GM23248 (cell line): ENCODE measurements around the gene PHPT1. TPM values are rescaled to one million over a fixed set of nuclear protein-coding genes. Genes with fewer than 3 reads are reported as not detected.
"Not testable (repeated sequence)": the region's sequence is repeated elsewhere in the genome, so short reads cannot be mapped to it uniquely, and the experiment has no call there.

ENCODE experiments used
- DNase-seq: peaks from one replicate; pipeline ENCODE4 v3.0.0-alpha.2; 2015
- H2AFZ ChIP-seq: fragments of 200-600 bp; sonication (generic); 2 replicates; pipeline ENCODE4 v1.6.1; 2016; ENCODE audit warnings: antibody characterized with exemption
- H3F3A ChIP-seq: fragments of 200-600 bp; sonication (generic); 2 replicates; pipeline ENCODE4 v1.6.1; 2016; ENCODE audit warnings: mild to moderate bottlenecking, antibody characterized with exemption, mixed run types; ENCODE audit not compliant: insufficient read depth
- H3K27ac ChIP-seq: fragments of 200-600 bp; sonication (generic); 2 replicates; pipeline ENCODE4 v1.5.1; 2016; ENCODE audit warnings: mild to moderate bottlenecking
- H3K27me3 ChIP-seq: fragments of 200-600 bp; sonication (generic); replicated peaks from 2 replicates; pipeline ENCODE4 v1.6.1; 2016; ENCODE audit warnings: mild to moderate bottlenecking; ENCODE audit not compliant: insufficient read depth
- H3K36me3 ChIP-seq: fragments of 200-600 bp; sonication (generic); 2 replicates; pipeline ENCODE4 v1.6.1; 2016; ENCODE audit warnings: low read depth, mild to moderate bottlenecking
- H3K4me1 ChIP-seq: fragments of 200-600 bp; sonication (generic); 2 replicates; pipeline ENCODE4 v1.6.1; 2016; ENCODE audit warnings: mild to moderate bottlenecking; ENCODE audit not compliant: insufficient read depth
- H3K4me2 ChIP-seq: fragments of 200-600 bp; sonication (generic); one replicate; pipeline ENCODE4 v1.6.1; 2016; ENCODE audit warnings: mild to moderate bottlenecking; ENCODE audit not compliant: unreplicated experiment
- H3K4me3 ChIP-seq: fragments of 200-600 bp; sonication (generic); 2 replicates; pipeline ENCODE4 v1.5.1; 2016; ENCODE audit warnings: mild to moderate bottlenecking
- H3K79me2 ChIP-seq: fragments of 200-600 bp; sonication (generic); 2 replicates; pipeline ENCODE4 v1.6.1; 2016; ENCODE audit warnings: mild to moderate bottlenecking; ENCODE audit not compliant: insufficient read depth
- H3K9ac ChIP-seq: fragments of 200-600 bp; sonication (generic); 2 replicates; pipeline ENCODE4 v1.6.1; 2016; ENCODE audit warnings: mild to moderate bottlenecking
- H3K9me2 ChIP-seq: fragments of 200-600 bp; sonication (generic); 2 replicates; pipeline ENCODE4 v1.6.1; 2016; ENCODE audit warnings: mixed run types, mild to moderate bottlenecking, moderate library complexity; ENCODE audit not compliant: insufficient read depth
- H3K9me3 ChIP-seq: fragments of 200-600 bp; sonication (generic); one replicate; pipeline ENCODE4 v1.6.1; 2017; ENCODE audit warnings: low read depth
- H4K20me1 ChIP-seq: fragments of 200-600 bp; sonication (generic); 2 replicates; pipeline ENCODE4 v1.6.0; 2016; ENCODE audit not compliant: insufficient read depth
- EZH2 ChIP-seq: fragments of 200-600 bp; sonication (generic); IDR thresholded peaks from 2 replicates; pipeline ENCODE4 v1.6.1; 2018; ENCODE audit warnings: antibody characterized with exemption, mild to moderate bottlenecking; ENCODE audit not compliant: insufficient read depth, poor library complexity, severe bottlenecking
- EZH2phosphoT487 ChIP-seq: fragments of 200-600 bp; sonication (generic); IDR thresholded peaks from 2 replicates; pipeline ENCODE4 v1.6.1; 2018; ENCODE audit warnings: antibody characterized with exemption, moderate library complexity, mild to moderate bottlenecking, low read depth; ENCODE audit not compliant: insufficient read depth
- WGBS, 2 experiments: methylation state at CpG; one replicate each; pipeline ENCODE4 v1.1.6; 2015 to 2017; ENCODE audit warnings: low lambda C conversion rate in 2 of 2, low coverage in 1 of 2; ENCODE audit errors: missing lambda C conversion rate in 2 of 2; 5-methylcytosine and 5-hydroxymethylcytosine counted together
- in situ Hi-C: fragments of 300-500 bp; cut with MboI; formaldehyde crosslinking; loops from 2 replicates; pipeline ENCODE4 v1.15.0; 2020
- polyA plus RNA-seq: library from polyadenylated mRNA; unstranded; fragments of >200 nt; fragmentation: Nextera tagmentation; extraction: Ambion mirVana; gene quantifications from 2 replicates; pipeline ENCODE4 v1.2.1, GENCODE V29; 2016
- total RNA-seq: library from RNA; depleted of rRNA; stranded (reverse); fragments of >200 nt; shearing (Covaris generic); gene quantifications from 2 replicates; pipeline ENCODE4 v1.2.3, GENCODE V29; 2014

The PHPT1 gene
- total and polyA plus RNA-seq, 2 experiments from 2014 or later = 84.6 to 302 TPM

DNA sequence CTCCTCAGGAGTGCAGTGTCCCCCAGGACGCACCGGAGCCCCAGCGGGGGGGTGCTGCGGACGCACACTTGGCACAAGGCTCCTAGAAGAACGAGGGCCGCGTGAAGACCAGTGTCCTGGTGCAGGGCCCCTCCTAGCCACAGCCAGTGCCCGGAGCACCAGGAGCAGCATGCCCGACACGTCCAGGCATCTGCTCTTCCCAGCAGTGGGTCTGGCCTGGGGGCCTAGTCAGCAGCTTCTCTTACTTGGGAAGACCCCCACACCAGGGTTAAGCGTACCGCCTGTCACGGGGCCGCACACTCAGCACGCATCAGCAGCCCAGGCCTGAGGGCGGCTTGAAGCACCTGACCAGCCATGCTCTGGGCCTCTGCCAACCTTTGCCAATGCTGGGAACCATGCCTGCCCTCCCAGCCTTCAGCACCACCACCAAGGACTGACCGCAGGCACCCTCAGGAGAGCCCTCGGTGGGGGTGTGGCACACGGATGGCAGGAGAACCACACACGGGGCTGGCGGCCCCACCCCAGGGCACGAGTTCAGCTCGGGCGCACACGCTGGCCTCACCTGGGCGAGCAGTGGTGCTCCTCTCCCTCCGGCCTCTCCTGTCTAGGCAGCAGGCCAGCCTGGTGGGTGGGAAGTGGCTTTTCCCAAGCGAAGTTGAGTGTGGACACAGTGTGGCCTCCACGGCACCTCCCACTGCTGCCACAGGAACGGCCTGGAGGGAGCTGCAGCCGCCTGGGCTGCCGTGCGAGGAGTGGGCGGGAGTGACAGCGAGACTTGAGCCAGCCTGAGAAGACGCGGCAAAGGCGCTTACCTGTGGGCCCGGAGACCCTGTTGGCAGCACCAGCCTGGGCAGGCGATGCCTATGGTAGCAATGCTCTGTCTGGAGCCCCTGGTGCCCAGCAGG, 19.0 kb upstream of the PHPT1 start:
- Histone ChIP-seq H3K9me2 (no peaks in the 10 kb centered on the region), H3K4me1 (no peaks in the 10 kb centered on the region), H3K4me3 (no peak overlapping the region), H3K36me3 (no peaks in the 10 kb centered on the region), H3K27ac (no peak overlapping the region), H3F3A (no peaks in the 10 kb centered on the region), H2AFZ (no peak overlapping the region), H3K9ac (no peak overlapping the region), H3K79me2 (no peaks in the 10 kb centered on the region), H3K4me2 (no peak overlapping the region), H4K20me1 (no peaks in the 10 kb centered on the region), H3K9me3 (no peaks in the 10 kb centered on the region), H3K27me3 (no peaks in the 10 kb centered on the region)
- TF ChIP-seq EZH2 (no peak), EZH2phosphoT487 (no peak)
- in situ Hi-C loops = no loop called here
- no peak for DNase-seq
- WGBS, 2 experiments = 91 to 95% methylated on average over 41 of the region's 41 CpGs

DNA sequence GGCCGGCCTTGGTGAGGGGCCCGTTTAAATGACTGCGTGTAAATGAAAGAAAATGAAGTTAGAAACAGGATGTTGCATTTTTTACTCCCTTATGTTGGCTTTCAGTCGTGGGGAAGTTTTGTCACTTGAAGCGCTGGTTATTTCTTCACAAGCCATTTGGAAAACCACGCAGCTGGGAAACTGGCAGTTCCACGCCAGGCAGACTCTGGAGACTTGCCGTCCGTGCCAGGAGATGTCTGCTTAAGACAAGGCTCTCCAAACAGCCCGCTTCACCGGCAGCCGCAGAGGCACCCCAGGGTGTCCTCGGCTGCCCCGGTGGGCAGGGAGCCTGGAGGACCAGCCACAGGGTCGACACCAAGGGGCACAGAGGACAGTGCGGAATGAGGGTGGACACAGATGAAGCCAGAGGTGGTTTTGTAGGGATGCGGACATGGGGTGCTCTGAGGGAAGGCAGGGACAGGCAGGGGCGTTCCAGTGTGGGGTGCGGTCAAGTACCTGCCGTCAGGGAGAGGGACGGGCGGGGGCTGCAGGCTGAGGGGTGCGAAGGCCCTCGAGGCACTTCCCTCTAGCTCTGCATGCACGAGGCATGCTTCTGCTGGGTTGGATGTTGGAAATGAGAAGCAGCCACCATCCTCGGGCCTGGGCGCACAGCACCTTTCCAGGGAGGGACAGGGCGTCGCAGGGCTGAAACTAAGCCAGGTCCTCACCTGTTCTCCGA, 18.0 kb upstream of the PHPT1 start:
- Histone ChIP-seq H3K9ac (no peak overlapping the region), H4K20me1 (no peaks in the 10 kb centered on the region), H3K9me3 (no peaks in the 10 kb centered on the region), H3K4me2 (no peak overlapping the region), H3K79me2 (no peaks in the 10 kb centered on the region), H3K9me2 (no peaks in the 10 kb centered on the region), H3K4me1 (no peaks in the 10 kb centered on the region), H3K4me3 (no peak overlapping the region), H2AFZ (no peak overlapping the region), H3K27me3 (no peaks in the 10 kb centered on the region), H3F3A (no peaks in the 10 kb centered on the region), H3K36me3 (no peaks in the 10 kb centered on the region), H3K27ac (no peak overlapping the region)
- 90 to 93% methylated on average over 24 to 30 of the region's 30 CpGs for WGBS, 2 experiments
- in situ Hi-C loops = no loop called here
- DNase-seq = no peak
- TF ChIP-seq EZH2 (no peak), EZH2phosphoT487 (no peak)

DNA sequence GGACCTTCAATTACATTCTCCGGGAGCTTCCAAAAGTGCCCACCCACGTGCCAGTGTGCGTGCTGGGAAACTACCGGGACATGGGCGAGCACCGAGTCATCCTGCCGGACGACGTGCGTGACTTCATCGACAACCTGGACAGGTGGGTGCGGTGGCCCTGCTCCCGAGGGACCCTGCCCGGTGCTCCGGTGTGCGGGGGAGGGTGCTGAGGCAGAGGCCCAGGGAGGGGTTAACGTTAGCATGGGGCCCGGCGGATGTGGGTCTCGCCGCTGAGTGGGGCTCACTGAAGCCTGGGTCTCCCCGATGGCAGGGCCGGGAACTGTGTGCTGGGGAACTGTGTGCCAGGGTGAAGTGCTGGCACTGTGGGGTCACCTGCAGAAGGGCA, 17.5 kb upstream of the PHPT1 start:
- 87 to 92% methylated on average over 23 of the region's 23 CpGs for WGBS, 2 experiments
- H3K27me3 ChIP-seq = no peaks in the 10 kb centered on the region

DNA sequence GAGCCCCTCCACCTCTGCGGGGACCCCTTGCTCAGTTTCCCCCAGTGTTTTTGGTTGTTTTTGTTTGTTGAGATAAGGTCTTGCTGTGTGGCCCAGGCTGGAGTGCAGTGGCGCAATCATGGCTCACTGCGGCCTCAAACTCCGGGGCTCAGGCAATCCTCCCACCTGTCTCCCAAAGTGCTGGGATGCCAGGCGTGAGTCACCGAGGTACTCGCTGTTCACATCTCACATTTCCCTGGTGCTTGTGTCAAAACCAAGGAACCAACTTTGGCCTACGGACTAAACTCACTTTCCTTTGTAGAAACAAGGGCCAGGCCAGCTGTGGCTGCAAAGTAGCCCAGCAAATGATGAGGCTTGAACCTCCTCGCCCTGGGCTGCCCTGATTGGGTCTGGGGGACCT, 16.6 kb upstream of the PHPT1 start:
- Histone ChIP-seq H3K79me2 (no peaks in the 10 kb centered on the region), H3K4me2 (no peak overlapping the region), H4K20me1 (no peaks in the 10 kb centered on the region), H3K9ac (no peak overlapping the region), H2AFZ (no peak overlapping the region), H3K27me3 (no peaks in the 10 kb centered on the region), H3F3A (no peaks in the 10 kb centered on the region), H3K9me3 (no peaks in the 10 kb centered on the region), H3K4me1 (no peaks in the 10 kb centered on the region), H3K4me3 (no peak overlapping the region), H3K36me3 (no peaks in the 10 kb centered on the region), H3K27ac (no peak overlapping the region), H3K9me2 (no peaks in the 10 kb centered on the region)
- 73 to 76% methylated on average over 9 of the region's 9 CpGs for WGBS, 2 experiments
- TF ChIP-seq EZH2phosphoT487 (no peak), EZH2 (no peak)
- DNase-seq = no peak
- in situ Hi-C loops = no loop called here

More for the DNA sequence above, 17.5 kb upstream of the PHPT1 start:
- Histone ChIP-seq H2AFZ (no peak overlapping the region), H3K4me1 (no peaks in the 10 kb centered on the region), H3K9ac (no peak overlapping the region), H3K4me3 (no peak overlapping the region), H4K20me1 (no peaks in the 10 kb centered on the region), H3K27ac (no peak overlapping the region), H3K79me2 (no peaks in the 10 kb centered on the region), H3K4me2 (no peak overlapping the region), H3F3A (no peaks in the 10 kb centered on the region), H3K9me2 (no peaks in the 10 kb centered on the region), H3K9me3 (no peaks in the 10 kb centered on the region), H3K36me3 (no peaks in the 10 kb centered on the region)
- DNase-seq = no peak
- no peak for TF ChIP-seq EZH2phosphoT487
- no peak for TF ChIP-seq EZH2
- in situ Hi-C loops = no loop called here

DNA sequence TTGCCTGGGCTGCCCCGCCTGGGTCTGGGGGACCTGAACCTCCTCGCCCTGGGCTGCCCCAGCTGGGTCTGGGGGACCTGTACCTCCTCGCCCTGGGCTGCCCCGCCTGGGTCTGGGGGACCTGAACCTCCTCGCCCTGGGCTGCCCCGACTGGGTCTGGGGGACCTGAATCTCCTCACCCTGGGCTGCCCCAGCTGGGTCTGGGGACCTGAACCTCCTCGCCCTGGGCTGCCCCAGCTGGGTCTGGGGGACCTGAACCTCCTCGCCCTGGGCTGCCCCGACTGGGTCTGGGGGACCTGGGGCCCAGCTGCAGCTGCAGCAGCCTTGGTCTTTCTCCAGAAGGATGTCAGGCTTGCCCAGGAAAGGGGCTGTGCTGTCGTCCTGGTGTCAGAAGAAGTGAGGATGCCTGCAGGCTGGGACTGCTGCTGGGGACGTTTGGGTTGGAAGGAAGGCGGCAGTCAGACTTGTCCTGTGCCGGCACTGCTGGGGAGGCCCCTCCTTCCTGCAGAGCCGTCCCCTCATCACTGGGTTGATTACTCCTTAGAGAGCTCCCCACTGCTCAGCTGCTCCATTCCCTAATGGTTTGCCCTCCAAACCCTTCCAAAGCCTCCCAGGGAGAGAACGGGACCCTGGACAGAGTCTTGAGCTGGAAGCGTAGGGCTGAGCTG, 15.7 kb upstream of the PHPT1 start:
- H3K4me3 ChIP-seq, H3K9me3 ChIP-seq, H3K79me2 ChIP-seq, H3K4me2 ChIP-seq, H3K4me1 ChIP-seq, H3K27ac ChIP-seq, H3F3A ChIP-seq, H3K9me2 ChIP-seq, H2AFZ ChIP-seq, H3K9ac ChIP-seq, H3K27me3 ChIP-seq, H4K20me1 ChIP-seq, H3K36me3 ChIP-seq, DNase-seq, in situ Hi-C loops: not testable (repeated sequence)
- 85 to 90% methylated on average over 12 to 15 of the region's 16 CpGs for WGBS, 2 experiments
